WTC11 (cell line): Measurements from ENCODE around the gene NELL1. TPM values are rescaled to one million over a fixed set of nuclear protein-coding genes. Genes with fewer than 3 reads are reported as not detected.

Experiments
- ATAC-seq: fragments of 200-7000 bp; cut with Tn5 transposase; 2 replicates; pipeline ENCODE4 v1.10.0; 2021; ENCODE audit warnings: mild to moderate bottlenecking, moderate library complexity
- CTCF ChIA-PET: fragments of 300-600 bp; sonication (Branson Sonifier 250); formaldehyde crosslinking; loops from one replicate; lab custom pipeline; 2021; ENCODE audit warnings: antibody characterized with exemption; lab: Charles Lee
- POLR2A ChIA-PET: fragments of 350-600 bp; sonication (Branson Sonifier 250); formaldehyde crosslinking; loops from one replicate; lab custom pipeline; 2021; ENCODE audit warnings: antibody characterized with exemption; lab: Charles Lee
- DNase-seq: peaks from one replicate; pipeline ENCODE4 v3.0.0; 2021; ENCODE audit warnings: low spot score
- H3K27ac Mint-ChIP-seq: 2 replicates; pipeline ENCODE4 v1.8.0; 2021; ENCODE audit warnings: mixed read lengths
- H3K27me3 Mint-ChIP-seq: 2 replicates; pipeline ENCODE4 v1.8.0; 2021; ENCODE audit warnings: low read depth, mild to moderate bottlenecking, moderate library complexity, mixed read lengths
- H3K36me3 Mint-ChIP-seq: 2 replicates; pipeline ENCODE4 v1.8.0; 2021; ENCODE audit warnings: mixed read lengths
- H3K4me1 Mint-ChIP-seq: 2 replicates; pipeline ENCODE4 v1.8.0; 2022; ENCODE audit warnings: mixed read lengths
- H3K4me3 Mint-ChIP-seq: 2 replicates; pipeline ENCODE4 v1.8.0; 2021; ENCODE audit warnings: mild to moderate bottlenecking, moderate library complexity, mixed read lengths
- H3K9me3 Mint-ChIP-seq: 2 replicates; pipeline ENCODE4 v1.8.0; 2021; ENCODE audit warnings: mixed read lengths
- CDX4 ChIP-seq: fragments of 250-450 bp; sonication (Bioruptor Pico); IDR thresholded peaks from 2 replicates; pipeline ENCODE4 v1.9.0; 2021; ENCODE audit warnings: moderate library complexity, mild to moderate bottlenecking, inconsistent platforms, borderline replicate concordance
- FOXJ3 ChIP-seq: sonication (generic); formaldehyde crosslinking; IDR thresholded peaks from 2 replicates; pipeline ENCODE4 v1.9.0; 2021; ENCODE audit warnings: missing genetic modification reagents, mild to moderate bottlenecking, borderline replicate concordance
- GRHL2 ChIP-seq: fragments of 250-450 bp; sonication (Bioruptor Pico); IDR thresholded peaks from 2 replicates; pipeline ENCODE4 v1.8.0; 2022; ENCODE audit warnings: mild to moderate bottlenecking, moderate library complexity; ENCODE audit not compliant: insufficient replicate concordance, severe bottlenecking
- GTF2I ChIP-seq: fragments of 250-450 bp; sonication (Bioruptor Pico); conservative IDR thresholded peaks from 2 replicates; pipeline ENCODE4 v1.4.0; 2021; ENCODE audit warnings: mild to moderate bottlenecking
- HMGA2 ChIP-seq: fragments of 250-450 bp; sonication (Bioruptor Pico); IDR thresholded peaks from 2 replicates; pipeline ENCODE4 v1.4.0; 2021; ENCODE audit warnings: mild to moderate bottlenecking, moderate library complexity
- HMGXB4 ChIP-seq: sonication (generic); formaldehyde crosslinking; IDR thresholded peaks from 2 replicates; pipeline ENCODE4 v1.8.1; 2023; ENCODE audit warnings: mild to moderate bottlenecking, moderate library complexity, missing genetic modification reagents
- KAT7 ChIP-seq: sonication (generic); formaldehyde crosslinking; IDR thresholded peaks from 2 replicates; pipeline ENCODE4 v1.8.1; 2023; ENCODE audit warnings: missing genetic modification reagents, mild to moderate bottlenecking, borderline replicate concordance
- MAX ChIP-seq: sonication (generic); formaldehyde crosslinking; IDR thresholded peaks from 2 replicates; pipeline ENCODE4 v1.8.0; 2022; ENCODE audit warnings: mild to moderate bottlenecking, missing genetic modification reagents
- NR2C2 ChIP-seq: sonication (generic); formaldehyde crosslinking; IDR thresholded peaks from 2 replicates; pipeline ENCODE4 v1.8.0; 2022; ENCODE audit warnings: mild to moderate bottlenecking, missing genetic modification reagents
- PRRX2 ChIP-seq: fragments of 250-450 bp; sonication (Bioruptor Pico); IDR thresholded peaks from 2 replicates; pipeline ENCODE4 v1.8.0; 2021; ENCODE audit warnings: mild to moderate bottlenecking
- RELA ChIP-seq: sonication (generic); formaldehyde crosslinking; IDR thresholded peaks from 2 replicates; pipeline ENCODE4 v1.8.1; 2022; ENCODE audit warnings: missing genetic modification reagents, mild to moderate bottlenecking, borderline replicate concordance
- ZNF317 ChIP-seq: sonication (generic); formaldehyde crosslinking; IDR thresholded peaks from 2 replicates; pipeline ENCODE4 v1.8.1; 2023; ENCODE audit warnings: low read depth, mild to moderate bottlenecking, moderate library complexity, missing genetic modification reagents, borderline replicate concordance
- ZNF396 ChIP-seq: fragments of 250-450 bp; sonication (Bioruptor Pico); IDR thresholded peaks from 2 replicates; pipeline ENCODE4 v1.8.0; 2021; ENCODE audit warnings: mild to moderate bottlenecking, moderate library complexity, borderline replicate concordance
- ZNF423 ChIP-seq: fragments of 250-450 bp; sonication (Bioruptor Pico); IDR thresholded peaks from 2 replicates; pipeline ENCODE4 v2.1.2; 2022; ENCODE audit warnings: mild to moderate bottlenecking, moderate library complexity
- ZNF425 ChIP-seq: fragments of 250-450 bp; sonication (Bioruptor Pico); conservative IDR thresholded peaks from 2 replicates; pipeline ENCODE4 v1.9.0; 2021; ENCODE audit warnings: mild to moderate bottlenecking
- ZNF532 ChIP-seq: fragments of 250-450 bp; sonication (Bioruptor Pico); IDR thresholded peaks from 2 replicates; pipeline ENCODE4 v1.9.0; 2021; ENCODE audit warnings: mild to moderate bottlenecking, borderline replicate concordance
- ZSCAN18 ChIP-seq: fragments of 250-450 bp; sonication (Bioruptor Pico); IDR thresholded peaks from 2 replicates; pipeline ENCODE4 v2.1.2; 2022; ENCODE audit warnings: mild to moderate bottlenecking, moderate library complexity
- total RNA-seq: library from RNA; stranded (reverse); gene quantifications from 3 replicates; pipeline ENCODE4 v1.2.3, GENCODE V29; 2021
- TF ChIP-seq, protein P1 (sequence below): sonication (generic); formaldehyde crosslinking; IDR thresholded peaks from 2 replicates; pipeline ENCODE4 v1.8.1; 2022; ENCODE audit warnings: low read depth, mild to moderate bottlenecking, moderate library complexity, missing genetic modification reagents, borderline replicate concordance
- TF ChIP-seq, protein P2 (sequence below): sonication (generic); formaldehyde crosslinking; conservative IDR thresholded peaks from 2 replicates; pipeline ENCODE4 v1.8.1; 2023; ENCODE audit warnings: mild to moderate bottlenecking, low read depth, missing genetic modification reagents, moderate library complexity

The NELL1 gene
- total RNA-seq, 1 experiment from 2014 or later, result 1.8 TPM

DNA sequence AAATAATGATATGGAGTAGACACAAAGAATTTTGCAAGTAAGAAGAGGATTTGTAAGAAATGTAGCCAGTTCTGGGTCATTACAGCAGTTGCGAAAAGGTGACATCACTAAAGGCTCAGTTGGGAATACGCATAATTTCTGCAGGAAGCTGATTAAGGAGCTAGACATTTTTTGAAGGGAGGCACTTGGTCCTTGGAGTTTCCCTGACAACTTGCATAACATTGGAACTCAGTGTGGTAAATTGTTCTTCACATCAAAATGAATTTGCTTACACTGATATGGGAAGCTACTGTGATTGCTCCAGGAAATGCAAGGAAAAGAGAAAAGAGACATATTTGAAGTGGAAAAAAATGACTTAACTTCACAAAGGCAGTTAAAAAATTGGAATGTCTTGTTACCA, 626.1 kb downstream of the NELL1 start:
- 0 out of 2 replicates have a peak overlapping the region, but pooled peaks have one; percentile 1 for H3K27ac Mint-ChIP-seq
- peaks cover 39% of the 10 kb centered on the region for H3K4me1 Mint-ChIP-seq
- peaks cover 27% of the 10 kb centered on the region for H3K9me3 Mint-ChIP-seq
- CTCF ChIA-PET, result no interaction called here
- H3K36me3 Mint-ChIP-seq, result peaks cover 19% of the 10 kb centered on the region
- DNase-seq (no peak), ATAC-seq (no peak)
- no peaks in the 10 kb centered on the region for H3K27me3 Mint-ChIP-seq
- no peak for TF ChIP-seq ZNF425 (CRISPR knock-in tag)
- TF ChIP-seq, protein P1, sequence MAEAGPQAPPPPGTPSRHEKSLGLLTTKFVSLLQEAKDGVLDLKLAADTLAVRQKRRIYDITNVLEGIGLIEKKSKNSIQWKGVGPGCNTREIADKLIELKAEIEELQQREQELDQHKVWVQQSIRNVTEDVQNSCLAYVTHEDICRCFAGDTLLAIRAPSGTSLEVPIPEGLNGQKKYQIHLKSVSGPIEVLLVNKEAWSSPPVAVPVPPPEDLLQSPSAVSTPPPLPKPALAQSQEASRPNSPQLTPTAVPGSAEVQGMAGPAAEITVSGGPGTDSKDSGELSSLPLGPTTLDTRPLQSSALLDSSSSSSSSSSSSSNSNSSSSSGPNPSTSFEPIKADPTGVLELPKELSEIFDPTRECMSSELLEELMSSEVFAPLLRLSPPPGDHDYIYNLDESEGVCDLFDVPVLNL (CRISPR knock-in tag), result no peak
- no peak for TF ChIP-seq NR2C2 (CRISPR knock-in tag)
- TF ChIP-seq PRRX2 (CRISPR knock-in tag), result no peak
- no peak for TF ChIP-seq ZNF423 (CRISPR knock-in tag)
- TF ChIP-seq GRHL2 (CRISPR knock-in tag), result no peak
- no peak for TF ChIP-seq MAX (CRISPR knock-in tag)
- TF ChIP-seq ZSCAN18, result no peak
- TF ChIP-seq ZNF317, result no peak
- no peak for TF ChIP-seq HMGXB4 (CRISPR knock-in tag)
- no peak for TF ChIP-seq GTF2I
- no peak for TF ChIP-seq KAT7 (CRISPR knock-in tag)
- no peak for TF ChIP-seq ZNF532
- TF ChIP-seq HMGA2 (CRISPR knock-in tag), result no peak
- TF ChIP-seq ZNF396, result no peak
- no peak for TF ChIP-seq CDX4 (CRISPR knock-in tag)
- no peak for TF ChIP-seq RELA (CRISPR knock-in tag)
- TF ChIP-seq FOXJ3, result no peak
- TF ChIP-seq, protein P2, sequence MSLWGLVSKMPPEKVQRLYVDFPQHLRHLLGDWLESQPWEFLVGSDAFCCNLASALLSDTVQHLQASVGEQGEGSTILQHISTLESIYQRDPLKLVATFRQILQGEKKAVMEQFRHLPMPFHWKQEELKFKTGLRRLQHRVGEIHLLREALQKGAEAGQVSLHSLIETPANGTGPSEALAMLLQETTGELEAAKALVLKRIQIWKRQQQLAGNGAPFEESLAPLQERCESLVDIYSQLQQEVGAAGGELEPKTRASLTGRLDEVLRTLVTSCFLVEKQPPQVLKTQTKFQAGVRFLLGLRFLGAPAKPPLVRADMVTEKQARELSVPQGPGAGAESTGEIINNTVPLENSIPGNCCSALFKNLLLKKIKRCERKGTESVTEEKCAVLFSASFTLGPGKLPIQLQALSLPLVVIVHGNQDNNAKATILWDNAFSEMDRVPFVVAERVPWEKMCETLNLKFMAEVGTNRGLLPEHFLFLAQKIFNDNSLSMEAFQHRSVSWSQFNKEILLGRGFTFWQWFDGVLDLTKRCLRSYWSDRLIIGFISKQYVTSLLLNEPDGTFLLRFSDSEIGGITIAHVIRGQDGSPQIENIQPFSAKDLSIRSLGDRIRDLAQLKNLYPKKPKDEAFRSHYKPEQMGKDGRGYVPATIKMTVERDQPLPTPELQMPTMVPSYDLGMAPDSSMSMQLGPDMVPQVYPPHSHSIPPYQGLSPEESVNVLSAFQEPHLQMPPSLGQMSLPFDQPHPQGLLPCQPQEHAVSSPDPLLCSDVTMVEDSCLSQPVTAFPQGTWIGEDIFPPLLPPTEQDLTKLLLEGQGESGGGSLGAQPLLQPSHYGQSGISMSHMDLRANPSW, result no peak
- TF ChIP-seq, all 79 proteins: peak for 0
- POLR2A ChIA-PET, result no interaction called here
- H3K4me3 Mint-ChIP-seq, result no peak overlapping the region
